GM10847 (cell line): ENCODE results near the gene CDH23.

Experiments
- POLR2A ChIP-seq: IDR thresholded peaks from 2 replicates; pipeline ENCODE4 v1.6.1; 2011; ENCODE audit not compliant: insufficient read length; ENCODE audit errors: extremely low read depth

Gene CDH23

GRCh38 chr10:71700731-71701368, 304.1 kb downstream of the CDH23 start:
- no peak for TF ChIP-seq POLR2A

GRCh38 chr10:71701496-71702132, 304.9 kb downstream of the CDH23 start:
- no peak for TF ChIP-seq POLR2A

- no peak for TF ChIP-seq POLR2A
Observed at GRCh38 chr10:71703577-71703976, 306.9 kb downstream of the CDH23 start.

- TF ChIP-seq POLR2A, result no peak
Observed at GRCh38 chr10:71704816-71705215, 308.1 kb downstream of the CDH23 start.

- TF ChIP-seq POLR2A, result no peak
Observed at GRCh38 chr10:71705582-71705981, 308.9 kb downstream of the CDH23 start.

- TF ChIP-seq POLR2A, result no peak
Observed at GRCh38 chr10:71706216-71707121, 309.7 kb downstream of the CDH23 start.

GRCh38 chr10:71707240-71707789, 310.6 kb downstream of the CDH23 start:
- TF ChIP-seq POLR2A, result no peak

GRCh38 chr10:71708301-71708703, 311.6 kb downstream of the CDH23 start:
- no peak for TF ChIP-seq POLR2A

- no peak for TF ChIP-seq POLR2A
Observed at GRCh38 chr10:71708897-71709882, 312.5 kb downstream of the CDH23 start.

- no peak for TF ChIP-seq POLR2A
Observed at GRCh38 chr10:71710519-71710918, 313.8 kb downstream of the CDH23 start.

GRCh38 chr10:71711052-71711623, 314.4 kb downstream of the CDH23 start:
- TF ChIP-seq POLR2A, result no peak

- TF ChIP-seq POLR2A, result no peak
Observed at GRCh38 chr10:71712170-71712569, 315.4 kb downstream of the CDH23 start.

- no peak for TF ChIP-seq POLR2A
Observed at GRCh38 chr10:71712572-71713134, 315.9 kb downstream of the CDH23 start.
